ENCODE results near the gene ATP9B.

- TF ChIP-seq POLR2AphosphoS5 (IDR thresholded peaks at IDR 0.05; ENCODE audit: insufficient read depth in 1 of 2, low read depth in 1 of 2) (no peak), CTCF (IDR thresholded peaks at IDR 0.05) (no peak)
Observed at GRCh38 chr18:79227621-79228020, 158.4 kb downstream of the ATP9B start.

All from vagina (tissue), 2 donors.